ENCODE results near the gene HYAL2.

HYAL2 gene

GRCh38 chr3:50350213-50350526, 27.6 kb upstream of the HYAL2 start:
- peak overlapping the region; percentile 83 to 94 for H3K4me3 ChIP-seq (ENCODE audit: low read depth in 1 of 2, low read length in 2 of 2)
- peaks cover 18 to 40% of the 10 kb centered on the region in 2 donors for H3K4me1 ChIP-seq (ENCODE audit: control insufficient read depth in 1 of 2, insufficient read depth in 2 of 2, low read length in 2 of 2)
- H3K36me3 ChIP-seq (ENCODE audit: control insufficient read depth in 1 of 2, insufficient read depth in 2 of 2, low read length in 2 of 2): peaks cover 22 to 43% of the 10 kb centered on the region in 2 donors
- H3K9me3 ChIP-seq (ENCODE audit: control insufficient read depth in 1 of 2, low read length in 2 of 2): no peaks in the 10 kb centered on the region
- no peaks in the 10 kb centered on the region for H3K27me3 ChIP-seq (ENCODE audit: low read depth, low read length)
- peak overlapping the region; percentile 90 for H3K27ac ChIP-seq (ENCODE audit: low read length)

- no peak overlapping the region for H3K4me3 ChIP-seq (ENCODE audit: low read depth in 1 of 2, low read length in 2 of 2)
- no peaks in the 10 kb centered on the region for H3K27me3 ChIP-seq (ENCODE audit: low read depth, low read length)
- no peak overlapping the region for H3K27ac ChIP-seq (ENCODE audit: low read length)
- H3K4me1 ChIP-seq (ENCODE audit: control insufficient read depth in 1 of 2, insufficient read depth in 2 of 2, low read length in 2 of 2): peaks cover 18 to 43% of the 10 kb centered on the region in 2 donors
- H3K9me3 ChIP-seq (ENCODE audit: control insufficient read depth in 1 of 2, low read length in 2 of 2): no peaks in the 10 kb centered on the region
- H3K36me3 ChIP-seq (ENCODE audit: control insufficient read depth in 1 of 2, insufficient read depth in 2 of 2, low read length in 2 of 2): peaks cover 5 to 20% of the 10 kb centered on the region in 2 donors
Measured at GRCh38 chr3:50347187-50347813, 24.8 kb upstream of the HYAL2 start.

GRCh38 chr3:50345586-50346234, 23.2 kb upstream of the HYAL2 start, which contains the start of gene ZMYND10:
Gene ZMYND10, minus strand, starts transcription at chr3:50345732. Its CDS starts 153 bp downstream, at chr3:50345579.
- H3K9me3 ChIP-seq (ENCODE audit: control insufficient read depth in 1 of 2, low read length in 2 of 2): no peaks in the 10 kb centered on the region
- H3K4me1 ChIP-seq (ENCODE audit: control insufficient read depth in 1 of 2, insufficient read depth in 2 of 2, low read length in 2 of 2): peaks cover 20 to 44% of the 10 kb centered on the region in 2 donors
- peaks cover 5 to 18% of the 10 kb centered on the region in 2 donors for H3K36me3 ChIP-seq (ENCODE audit: control insufficient read depth in 1 of 2, insufficient read depth in 2 of 2, low read length in 2 of 2)
- H3K4me3 ChIP-seq (ENCODE audit: low read depth in 1 of 2, low read length in 2 of 2): peak within 1 kb of the TSS; percentile 53 to 61
- H3K27me3 ChIP-seq (ENCODE audit: low read depth, low read length): no peaks in the 10 kb centered on the region
- H3K27ac ChIP-seq (ENCODE audit: low read length): no peak within 1 kb of the TSS

- no peak overlapping the region for H3K27ac ChIP-seq (ENCODE audit: low read length)
- no peaks in the 10 kb centered on the region for H3K9me3 ChIP-seq (ENCODE audit: control insufficient read depth in 1 of 2, low read length in 2 of 2)
- H3K36me3 ChIP-seq (ENCODE audit: control insufficient read depth in 1 of 2, insufficient read depth in 2 of 2, low read length in 2 of 2): peaks cover 5 to 17% of the 10 kb centered on the region in 2 donors
- peaks cover 16 to 48% of the 10 kb centered on the region in 2 donors for H3K4me1 ChIP-seq (ENCODE audit: control insufficient read depth in 1 of 2, insufficient read depth in 2 of 2, low read length in 2 of 2)
- no peaks in the 10 kb centered on the region for H3K27me3 ChIP-seq (ENCODE audit: low read depth, low read length)
- peak overlapping the region; percentile 53 to 61 for H3K4me3 ChIP-seq (ENCODE audit: low read depth in 1 of 2, low read length in 2 of 2)
Measured at GRCh38 chr3:50345008-50345407, 22.5 kb upstream of the HYAL2 start.

GRCh38 chr3:50342813-50343633, 20.5 kb upstream of the HYAL2 start:
- no peak overlapping the region for H3K4me3 ChIP-seq (ENCODE audit: low read depth in 1 of 2, low read length in 2 of 2)
- peaks cover 0 to 7% of the 10 kb centered on the region in 2 donors for H3K36me3 ChIP-seq (ENCODE audit: control insufficient read depth in 1 of 2, insufficient read depth in 2 of 2, low read length in 2 of 2)

GRCh38 chr3:50341996-50342650, 19.6 kb upstream of the HYAL2 start:
- H3K36me3 ChIP-seq (ENCODE audit: control insufficient read depth in 1 of 2, insufficient read depth in 2 of 2, low read length in 2 of 2): no peaks in the 10 kb centered on the region
- no peaks in the 10 kb centered on the region for H3K9me3 ChIP-seq (ENCODE audit: control insufficient read depth in 1 of 2, low read length in 2 of 2)
- H3K4me3 ChIP-seq (ENCODE audit: low read depth in 1 of 2, low read length in 2 of 2): no peak overlapping the region
- no peak overlapping the region for H3K27ac ChIP-seq (ENCODE audit: low read length)
- no peaks in the 10 kb centered on the region for H3K27me3 ChIP-seq (ENCODE audit: low read depth, low read length)
- peaks cover 13 to 44% of the 10 kb centered on the region in 2 donors for H3K4me1 ChIP-seq (ENCODE audit: control insufficient read depth in 1 of 2, insufficient read depth in 2 of 2, low read length in 2 of 2)

More at GRCh38 chr3:50342813-50343633, 20.5 kb upstream of the HYAL2 start:
- H3K9me3 ChIP-seq (ENCODE audit: control insufficient read depth in 1 of 2, low read length in 2 of 2): no peaks in the 10 kb centered on the region
- H3K27me3 ChIP-seq (ENCODE audit: low read depth, low read length): no peaks in the 10 kb centered on the region
- no peak overlapping the region for H3K27ac ChIP-seq (ENCODE audit: low read length)
- peaks cover 13 to 46% of the 10 kb centered on the region in 2 donors for H3K4me1 ChIP-seq (ENCODE audit: control insufficient read depth in 1 of 2, insufficient read depth in 2 of 2, low read length in 2 of 2)

- Histone ChIP-seq H3K4me1 (ENCODE audit: control insufficient read depth in 1 of 2, insufficient read depth in 2 of 2, low read length in 2 of 2) (peaks cover 13 to 47% of the 10 kb centered on the region in 2 donors), H3K4me3 (ENCODE audit: low read depth in 1 of 2, low read length in 2 of 2) (peak overlapping the region; percentile 59 to 74), H3K9me3 (ENCODE audit: control insufficient read depth in 1 of 2, low read length in 2 of 2) (no peaks in the 10 kb centered on the region), H3K36me3 (ENCODE audit: control insufficient read depth in 1 of 2, insufficient read depth in 2 of 2, low read length in 2 of 2) (peaks cover 0 to 6% of the 10 kb centered on the region in 2 donors), H3K27me3 (ENCODE audit: low read depth, low read length) (no peaks in the 10 kb centered on the region), H3K27ac (ENCODE audit: low read length) (no peak overlapping the region)
Measured at GRCh38 chr3:50341537-50341936, 19.0 kb upstream of the HYAL2 start.

- H3K27me3 ChIP-seq (ENCODE audit: low read depth, low read length): no peaks in the 10 kb centered on the region
- no peaks in the 10 kb centered on the region for H3K9me3 ChIP-seq (ENCODE audit: control insufficient read depth in 1 of 2, low read length in 2 of 2)
- peaks cover 13 to 51% of the 10 kb centered on the region in 2 donors for H3K4me1 ChIP-seq (ENCODE audit: control insufficient read depth in 1 of 2, insufficient read depth in 2 of 2, low read length in 2 of 2)
- peak within 1 kb of the TSS; percentile 69 for H3K27ac ChIP-seq (ENCODE audit: low read length)
- H3K4me3 ChIP-seq (ENCODE audit: low read depth in 1 of 2, low read length in 2 of 2): peak within 1 kb of the TSS; percentile 59 to 74
- H3K36me3 ChIP-seq (ENCODE audit: control insufficient read depth in 1 of 2, insufficient read depth in 2 of 2, low read length in 2 of 2): peaks cover 0 to 8% of the 10 kb centered on the region in 2 donors
Measured at GRCh38 chr3:50340448-50341329, 18.1 kb upstream of the HYAL2 start, which contains the start of gene RASSF1. Gene RASSF1, minus strand, starts transcription at chr3:50340836. Its CDS starts 31 bp downstream, at chr3:50340805.

GRCh38 chr3:50340147-50340447, 17.6 kb upstream of the HYAL2 start:
- H3K4me1 ChIP-seq (ENCODE audit: control insufficient read depth in 1 of 2, insufficient read depth in 2 of 2, low read length in 2 of 2): peaks cover 13 to 47% of the 10 kb centered on the region in 2 donors
- H3K27me3 ChIP-seq (ENCODE audit: low read depth, low read length): no peaks in the 10 kb centered on the region
- no peaks in the 10 kb centered on the region for H3K9me3 ChIP-seq (ENCODE audit: control insufficient read depth in 1 of 2, low read length in 2 of 2)
- peak overlapping the region; percentile 69 for H3K27ac ChIP-seq (ENCODE audit: low read length)
- peak overlapping the region; percentile 59 to 74 for H3K4me3 ChIP-seq (ENCODE audit: low read depth in 1 of 2, low read length in 2 of 2)
- H3K36me3 ChIP-seq (ENCODE audit: control insufficient read depth in 1 of 2, insufficient read depth in 2 of 2, low read length in 2 of 2): peaks cover 0 to 8% of the 10 kb centered on the region in 2 donors

- H3K27me3 ChIP-seq (ENCODE audit: low read depth, low read length): no peaks in the 10 kb centered on the region
- peak overlapping the region; percentile 59 to 74 for H3K4me3 ChIP-seq (ENCODE audit: low read depth in 1 of 2, low read length in 2 of 2)
- H3K9me3 ChIP-seq (ENCODE audit: control insufficient read depth in 1 of 2, low read length in 2 of 2): no peaks in the 10 kb centered on the region
- H3K27ac ChIP-seq (ENCODE audit: low read length): peak overlapping the region; percentile 69
- peaks cover 13 to 46% of the 10 kb centered on the region in 2 donors for H3K4me1 ChIP-seq (ENCODE audit: control insufficient read depth in 1 of 2, insufficient read depth in 2 of 2, low read length in 2 of 2)
- H3K36me3 ChIP-seq (ENCODE audit: control insufficient read depth in 1 of 2, insufficient read depth in 2 of 2, low read length in 2 of 2): peaks cover 0 to 8% of the 10 kb centered on the region in 2 donors
Measured at GRCh38 chr3:50339485-50340146, 17.1 kb upstream of the HYAL2 start.

Data from muscle layer of duodenum (tissue), 2 donors.